ENCODE results near the gene SETMAR.

DNA sequence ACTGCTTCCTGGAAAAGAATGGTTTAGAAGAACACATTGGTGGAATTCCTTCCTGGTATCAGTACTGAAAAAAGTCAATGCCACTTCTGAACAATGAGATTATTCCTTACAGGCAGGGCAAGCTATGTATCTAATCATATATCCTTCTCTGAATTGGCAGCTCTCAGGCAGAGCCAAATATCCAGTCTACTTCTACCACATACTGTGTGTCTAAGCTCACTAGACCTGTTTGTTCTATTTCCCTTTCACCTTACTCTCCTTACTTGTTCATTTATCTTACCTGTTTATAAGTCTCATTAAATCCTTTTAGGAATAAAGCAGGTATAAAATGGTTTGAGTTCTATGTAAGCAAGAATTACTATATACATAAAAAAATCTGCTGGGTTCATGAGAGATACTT is 8.3 kb downstream of the SETMAR start:
- TF ChIP-seq TAF1 (IDR thresholded peaks at IDR 0.05; ENCODE audit: low read depth, low read length) (no peak), POLR2A (IDR thresholded peaks at IDR 0.05; ENCODE audit: low read depth, low read length) (no peak), POLR2AphosphoS5 (IDR thresholded peaks at IDR 0.05; ENCODE audit: low read depth, low read length) (no peak), PAX5 (IDR thresholded peaks at IDR 0.05; ENCODE audit: insufficient read depth, low read length, severe bottlenecking) (no peak), SPI1 (IDR thresholded peaks at IDR 0.05; ENCODE audit: low read depth, low read length) (no peak)
